Keratinocyte (primary cell): ENCODE results near the gene MYO15B. TPM values are rescaled to one million over a fixed set of nuclear protein-coding genes. Genes with fewer than 3 reads are reported as not detected.

Experiments
- DNase-seq: peaks from one replicate; pipeline ENCODE4 v3.0.0-alpha.2; 2011; ENCODE audit warnings: low read depth, missing footprints, low spot score
- FAIRE-seq: peaks from 2 replicates; lab custom pipeline; 2011; peaks lifted over from hg19 to GRCh38; lab: Jason Lieb, UNC
- H2AFZ ChIP-seq: 2 replicates; pipeline ENCODE4 v1.6.0; 2012; ENCODE audit warnings: low read length, control low read depth, inconsistent platforms; ENCODE audit not compliant: control insufficient read depth
- H3K27ac ChIP-seq: 2 replicates; pipeline ENCODE4 v1.5.1; 2011; ENCODE audit warnings: low read length; ENCODE audit not compliant: control insufficient read depth, insufficient read depth
- H3K27me3 ChIP-seq: 3 replicates; pipeline ENCODE4 v1.6.0; 2011; ENCODE audit warnings: low read length; ENCODE audit not compliant: control insufficient read depth, insufficient read depth; ENCODE audit errors: extremely low read depth
- H3K36me3 ChIP-seq, 2 experiments: 2 replicates in 1 of 2; 3 replicates in 1 of 2; pipeline ENCODE4 v1.5.1; 2011; ENCODE audit warnings: low read length in 2 of 2, mild to moderate bottlenecking in 1 of 2; ENCODE audit not compliant: control insufficient read depth in 2 of 2, insufficient read depth in 2 of 2; ENCODE audit errors: extremely low read depth in 1 of 2
- H3K4me1 ChIP-seq: 3 replicates; pipeline ENCODE4 v1.5.1; 2011; ENCODE audit warnings: low read length; ENCODE audit not compliant: control insufficient read depth, insufficient read depth; ENCODE audit errors: extremely low read depth
- H3K4me2 ChIP-seq: 3 replicates; pipeline ENCODE4 v1.6.0; 2011; ENCODE audit warnings: low read depth, low read length; ENCODE audit not compliant: control insufficient read depth, insufficient read depth; ENCODE audit errors: extremely low read depth
- H3K4me3 ChIP-seq, 3 experiments: fragments of 200-600 bp in 1 of 3; sonication (generic) in 1 of 3; 2 replicates in 2 of 3; 3 replicates in 1 of 3; pipeline ENCODE4 v1.5.1; 2011 to 2016; ENCODE audit warnings: low read length in 3 of 3, mild to moderate bottlenecking in 3 of 3, control low read depth in 2 of 3, inconsistent platforms in 1 of 3, low read depth in 1 of 3, mixed read lengths in 1 of 3, mixed run types in 1 of 3, moderate library complexity in 1 of 3; ENCODE audit not compliant: control insufficient read depth in 2 of 3, insufficient read depth in 2 of 3; ENCODE audit errors: extremely low read depth in 1 of 3
- H3K79me2 ChIP-seq: 2 replicates; pipeline ENCODE4 v1.6.0; 2012; ENCODE audit warnings: low read length; ENCODE audit not compliant: control insufficient read depth, insufficient read depth
- H3K9ac ChIP-seq: 3 replicates; pipeline ENCODE4 v1.6.0; 2011; ENCODE audit warnings: low read length; ENCODE audit not compliant: control insufficient read depth, insufficient read depth; ENCODE audit errors: extremely low read depth
- H3K9me1 ChIP-seq: 3 replicates; pipeline ENCODE4 v1.6.0; 2011; ENCODE audit warnings: low read length; ENCODE audit not compliant: control insufficient read depth, insufficient read depth; ENCODE audit errors: extremely low read depth
- H3K9me3 ChIP-seq: 2 replicates; pipeline ENCODE4 v1.5.1; 2012; ENCODE audit warnings: low read depth, low read length; ENCODE audit not compliant: control insufficient read depth
- H4K20me1 ChIP-seq: 3 replicates; pipeline ENCODE4 v1.6.0; 2011; ENCODE audit warnings: low read length; ENCODE audit not compliant: control insufficient read depth, insufficient read depth; ENCODE audit errors: extremely low read depth
- EZH2 ChIP-seq: IDR thresholded peaks from one replicate; pipeline ENCODE4 v1.6.1; 2012; ENCODE audit warnings: inconsistent platforms, mild to moderate bottlenecking, low read length, moderate library complexity
- dilution Hi-C: fragments of 300-500 bp; cut with MboI; formaldehyde crosslinking; loops from one replicate; pipeline ENCODE4 v1.7.0; 2020; ENCODE audit warnings: low sequenced_read_pairs; ENCODE audit not compliant: extremely low pct_ligation_motif_present
- polyA plus RNA-seq, 5 experiments: library from polyadenylated mRNA; depleted of rRNA in 3 of 5; stranded (reverse) in 3 of 5; stranded (forward) in 1 of 5; unstranded in 1 of 5; fragments of >200 nt; gene quantifications; 1 replicate in 1 of 5; 2 replicates in 3 of 5; 3 replicates in 1 of 5; pipeline versions ENCODE4 v1.2.1 to v1.2.3, GENCODE V29; 2011 to 2012; ENCODE audit warnings: missing spikeins in 2 of 5, low read depth in 1 of 5, low replicate concordance in 1 of 5

Gene MYO15B
- polyA plus RNA-seq, 1 donor (not counting 4 experiments of a cell fraction or from before 2014, with no cell fraction given), result 0.14 TPM

DNA sequence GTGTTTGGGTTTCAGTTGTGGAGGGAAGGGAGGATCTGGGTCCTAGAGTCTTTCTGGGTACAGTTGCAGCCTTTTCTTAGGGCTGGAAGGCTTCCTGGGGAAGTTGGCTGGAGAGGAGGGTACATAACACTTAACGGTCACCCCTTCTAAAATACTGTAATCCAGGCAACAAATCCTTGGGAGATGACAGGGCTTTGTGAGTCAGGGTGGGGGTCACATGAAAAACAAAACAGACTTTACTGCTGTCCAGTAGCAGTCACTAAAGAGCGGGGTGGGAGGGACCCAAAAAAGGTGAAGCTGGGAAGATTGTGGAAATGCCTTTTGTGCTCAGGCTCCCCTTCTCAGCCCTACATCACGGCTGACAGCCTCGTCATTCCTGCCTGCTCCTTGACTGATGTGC lies 85.9 kb downstream of the MYO15B start:
- no peaks in the 10 kb centered on the region for H3K9me3 ChIP-seq
- H3K79me2 ChIP-seq, result peaks cover 87% of the 10 kb centered on the region
- dilution Hi-C loops, result loop anchor here (10.0 kb wide), 1 partner anchor 51 kb away; the partner anchor contains the start of gene ITGB4
- H3K4me1 ChIP-seq, result peaks cover 3% of the 10 kb centered on the region
- peaks cover 25 to 35% of the 10 kb centered on the region in 2 experiments for H3K36me3 ChIP-seq
- H4K20me1 ChIP-seq, result peaks cover 4% of the 10 kb centered on the region
- no peak overlapping the region for H3K4me3 ChIP-seq
- H3K27ac ChIP-seq, result peak overlapping the region; percentile 45
- TF ChIP-seq EZH2, result no peak
- DNase-seq (no peak), FAIRE-seq (peak; percentile 59)
- peak overlapping the region; percentile 45 for H3K9ac ChIP-seq
- no peaks in the 10 kb centered on the region for H3K27me3 ChIP-seq
- no peaks in the 10 kb centered on the region for H3K9me1 ChIP-seq
- H3K4me2 ChIP-seq, result no peak overlapping the region
- no peak overlapping the region for H2AFZ ChIP-seq

Other genes starting within 250 kb of the MYO15B start
- 56.3 to 64.8 TPM (median 62.0 TPM) in 3 replicates for gene GRB2, start 182.1 kb upstream of the MYO15B start, polyA plus RNA-seq
- gene TMEM94, start 131.2 kb upstream of the MYO15B start, polyA plus RNA-seq, result 11.7 to 25.1 TPM (median 13.6 TPM) in 3 replicates
- gene CASKIN2, start 72.3 kb upstream of the MYO15B start, polyA plus RNA-seq, result 3.7 to 6.1 TPM (median 6.0 TPM) in 3 replicates
- 18.4 to 29.7 TPM (median 24.1 TPM) in 3 replicates for gene TSEN54, start 71.3 kb upstream of the MYO15B start, polyA plus RNA-seq
- 13.8 to 28.2 TPM (median 14.9 TPM) in 3 replicates for gene LLGL2, start 62.1 kb upstream of the MYO15B start, polyA plus RNA-seq
- gene SMIM5, start 45.6 kb downstream of the MYO15B start, polyA plus RNA-seq, result 0.15 to 0.59 TPM (median 0.24 TPM) in 3 replicates
- 11.9 to 15.8 TPM (median 12.9 TPM) in 3 replicates for gene RECQL5, start 79.4 kb downstream of the MYO15B start, polyA plus RNA-seq
- gene SAP30BP, start 79.5 kb downstream of the MYO15B start, polyA plus RNA-seq, result 99.0 to 103 TPM (median 101 TPM) in 3 replicates
- gene ITGB4, start 133.7 kb downstream of the MYO15B start, polyA plus RNA-seq, result 761 to 1,084 TPM (median 1,039 TPM) in 3 replicates
- gene GALK1, start 177.4 kb downstream of the MYO15B start, polyA plus RNA-seq, result 1.1 to 5.2 TPM (median 1.3 TPM) in 3 replicates
- 10.4 to 13.0 TPM (median 10.9 TPM) in 3 replicates for gene UNK, start 197.0 kb downstream of the MYO15B start, polyA plus RNA-seq